ENCODE data around the gene ZNF750.

DNA sequence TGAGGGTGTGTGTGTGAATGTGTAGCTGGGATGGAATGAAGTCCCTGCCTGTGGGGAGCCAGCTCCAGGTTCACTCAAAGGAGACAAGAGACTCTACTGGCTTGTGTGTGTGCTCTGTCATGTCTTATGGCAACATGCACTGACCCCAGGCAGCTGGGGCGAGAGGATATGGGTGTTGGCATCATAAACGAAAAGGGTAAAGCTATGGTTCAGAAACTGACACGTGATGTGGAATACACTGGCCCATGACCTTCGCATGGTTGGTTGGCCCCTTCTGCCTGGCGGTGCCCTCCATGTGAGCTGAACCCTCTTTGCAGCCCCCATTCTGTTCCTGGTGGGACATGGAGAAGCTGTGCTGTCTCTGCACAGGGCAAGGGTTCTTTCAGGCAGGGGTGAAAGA, 21.9 kb downstream of the ZNF750 start:
- TF ChIP-seq, protein P1, sequence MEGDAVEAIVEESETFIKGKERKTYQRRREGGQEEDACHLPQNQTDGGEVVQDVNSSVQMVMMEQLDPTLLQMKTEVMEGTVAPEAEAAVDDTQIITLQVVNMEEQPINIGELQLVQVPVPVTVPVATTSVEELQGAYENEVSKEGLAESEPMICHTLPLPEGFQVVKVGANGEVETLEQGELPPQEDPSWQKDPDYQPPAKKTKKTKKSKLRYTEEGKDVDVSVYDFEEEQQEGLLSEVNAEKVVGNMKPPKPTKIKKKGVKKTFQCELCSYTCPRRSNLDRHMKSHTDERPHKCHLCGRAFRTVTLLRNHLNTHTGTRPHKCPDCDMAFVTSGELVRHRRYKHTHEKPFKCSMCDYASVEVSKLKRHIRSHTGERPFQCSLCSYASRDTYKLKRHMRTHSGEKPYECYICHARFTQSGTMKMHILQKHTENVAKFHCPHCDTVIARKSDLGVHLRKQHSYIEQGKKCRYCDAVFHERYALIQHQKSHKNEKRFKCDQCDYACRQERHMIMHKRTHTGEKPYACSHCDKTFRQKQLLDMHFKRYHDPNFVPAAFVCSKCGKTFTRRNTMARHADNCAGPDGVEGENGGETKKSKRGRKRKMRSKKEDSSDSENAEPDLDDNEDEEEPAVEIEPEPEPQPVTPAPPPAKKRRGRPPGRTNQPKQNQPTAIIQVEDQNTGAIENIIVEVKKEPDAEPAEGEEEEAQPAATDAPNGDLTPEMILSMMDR (IDR thresholded peaks at IDR 0.05) = no peak
- no peak for TF ChIP-seq EP300 (IDR thresholded peaks at IDR 0.05)
